ENCODE measurements around the gene SRSF2.
A peak's percentile ranks its signal among the peaks of the same experiment; 100 is the strongest.
"Not testable (repeated sequence)": the region's sequence is repeated elsewhere in the genome, so short reads cannot be mapped to it uniquely, and the experiment has no call there.

Gene SRSF2, protein sequence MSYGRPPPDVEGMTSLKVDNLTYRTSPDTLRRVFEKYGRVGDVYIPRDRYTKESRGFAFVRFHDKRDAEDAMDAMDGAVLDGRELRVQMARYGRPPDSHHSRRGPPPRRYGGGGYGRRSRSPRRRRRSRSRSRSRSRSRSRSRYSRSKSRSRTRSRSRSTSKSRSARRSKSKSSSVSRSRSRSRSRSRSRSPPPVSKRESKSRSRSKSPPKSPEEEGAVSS

DNA sequence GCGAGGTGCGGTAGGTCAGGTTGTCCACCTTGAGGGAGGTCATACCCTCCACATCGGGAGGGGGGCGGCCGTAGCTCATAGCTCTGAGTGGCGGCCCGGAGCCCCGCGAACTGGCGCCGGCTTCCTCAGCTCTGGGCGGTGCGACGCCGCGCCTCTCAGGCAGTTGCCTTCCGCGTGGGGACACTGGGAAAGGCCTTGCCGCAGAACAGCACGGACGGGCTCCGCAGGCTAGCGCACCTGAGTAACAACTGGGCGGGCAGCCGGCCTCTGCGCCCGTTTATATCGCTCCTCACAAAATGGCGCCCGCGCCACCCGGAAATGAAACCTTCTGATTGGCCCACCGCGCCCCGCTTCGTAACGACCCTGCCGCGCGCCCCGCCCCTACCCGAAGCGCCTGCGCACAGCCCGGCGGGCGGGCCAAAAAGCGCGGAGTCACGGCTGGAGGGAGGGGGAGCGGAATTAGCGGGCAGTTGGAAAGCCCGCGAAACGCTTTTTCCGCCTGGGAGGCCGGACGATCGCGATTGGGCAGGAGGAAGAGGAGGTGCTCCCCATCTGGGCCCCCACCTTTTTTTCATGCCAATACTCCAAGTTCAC is at the start of gene SRSF2:
TSS of gene SRSF2 (minus strand) at position 250 of the 594 bp plus-strand sequence. CDS start at position 79, 171 bp downstream.
- DNase-seq, result peak; percentile 97 to 98

DNA sequence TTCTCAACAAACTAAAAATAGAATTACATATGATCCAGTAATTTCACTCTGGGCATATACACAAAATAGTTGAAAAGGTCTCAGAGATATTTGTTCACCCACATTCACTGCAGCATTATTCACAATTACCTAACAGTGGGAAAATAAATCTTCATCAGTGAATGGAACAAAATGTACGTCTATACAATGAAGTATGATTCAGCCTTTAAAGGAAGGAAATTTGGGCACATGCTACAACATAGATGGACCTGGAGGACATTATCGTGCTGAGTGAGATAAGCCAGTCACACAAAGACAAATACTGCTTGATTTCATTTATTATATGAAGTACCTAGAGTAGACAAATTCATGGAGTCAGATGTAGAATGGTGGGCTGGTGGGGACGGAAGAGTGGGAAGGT is 47.8 kb upstream of the SRSF2 start:
- no peak for DNase-seq

DNA sequence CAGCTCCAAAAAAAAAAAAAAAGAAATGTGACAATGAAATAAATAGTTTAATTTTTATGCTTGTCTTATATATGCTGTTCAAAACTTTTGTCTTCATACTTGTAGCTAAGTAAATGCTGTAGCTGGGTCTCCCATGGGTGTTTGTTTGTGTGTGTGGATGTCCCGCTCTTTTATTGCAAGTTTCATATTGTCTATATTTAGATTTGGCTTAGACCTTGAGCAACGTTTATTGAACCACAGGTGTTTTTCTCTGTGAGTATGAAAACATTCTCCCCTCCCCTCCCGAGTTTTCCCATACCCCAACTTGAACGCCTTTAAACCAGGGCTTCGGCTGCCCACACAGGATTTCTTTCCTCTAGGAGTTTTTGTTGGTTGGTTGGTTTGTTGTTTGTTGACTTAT is 46.0 kb upstream of the SRSF2 start:
- no peak for DNase-seq

- no peak for DNase-seq
Measured at GRCh38 chr17:76781056-76781982, 44.2 kb upstream of the SRSF2 start.

GRCh38 chr17:76775021-76775600 is 38.0 kb upstream of the SRSF2 start:
- no peak for DNase-seq

DNA sequence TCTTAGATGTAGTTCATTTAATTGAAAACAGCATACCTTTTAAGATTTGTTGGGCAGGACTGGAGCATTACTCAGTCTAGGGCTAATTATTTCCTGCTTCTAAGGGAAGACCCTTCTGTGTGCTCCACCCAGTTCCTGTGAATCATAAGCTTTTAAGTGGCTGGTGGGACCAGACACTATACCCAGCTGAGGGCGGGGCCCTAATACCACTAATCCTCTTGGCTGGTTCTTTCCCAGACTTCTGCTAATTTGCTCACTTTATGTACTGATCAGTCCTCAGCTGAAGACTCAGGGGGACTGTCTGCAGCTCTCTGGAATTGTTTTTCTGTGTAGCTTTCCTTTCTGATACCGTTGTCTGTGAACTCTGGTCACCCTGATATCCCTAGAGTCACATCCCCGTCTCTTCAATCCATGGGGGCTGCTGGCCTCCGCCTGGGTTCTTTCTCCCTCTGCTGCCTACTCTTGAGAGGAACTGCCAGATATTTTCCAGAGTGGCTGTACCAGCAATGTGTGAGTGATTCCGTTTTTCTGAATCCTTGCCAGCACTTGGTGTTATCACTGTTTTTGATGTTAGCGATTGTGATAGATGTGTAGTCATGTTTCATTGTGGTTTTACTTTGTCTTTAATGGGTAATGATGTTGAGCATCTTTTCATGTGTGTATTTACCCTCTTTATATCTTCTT is 35.9 kb upstream of the SRSF2 start:
- peak; percentile 38 to 61 for DNase-seq

- DNase-seq, result no peak
Measured at GRCh38 chr17:76758570-76758969, 21.4 kb upstream of the SRSF2 start.

DNA sequence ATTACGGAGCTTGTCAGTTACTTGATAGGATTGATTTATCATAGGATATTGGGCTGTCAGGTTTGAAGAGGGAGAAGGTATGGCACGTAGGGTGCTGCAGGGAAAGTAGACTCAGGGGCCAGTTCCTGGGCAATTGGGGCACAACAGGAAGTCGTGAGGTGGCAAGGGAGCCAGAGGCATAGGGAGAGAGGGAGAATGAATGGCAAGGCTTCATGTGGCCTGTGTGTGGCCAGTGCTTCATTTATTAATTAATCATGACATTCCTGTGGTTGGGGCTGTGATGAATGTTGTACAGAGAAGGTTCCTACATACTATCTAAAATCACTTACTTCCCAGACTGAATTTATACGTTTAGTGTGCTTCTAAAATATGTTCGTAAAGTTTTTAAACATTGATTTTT is 20.1 kb upstream of the SRSF2 start:
- no peak for DNase-seq

GRCh38 chr17:76755285-76755684 is 18.2 kb upstream of the SRSF2 start:
- no peak for DNase-seq

- no peak for DNase-seq
Measured at GRCh38 chr17:76753061-76753961, 16.2 kb upstream of the SRSF2 start.

DNA sequence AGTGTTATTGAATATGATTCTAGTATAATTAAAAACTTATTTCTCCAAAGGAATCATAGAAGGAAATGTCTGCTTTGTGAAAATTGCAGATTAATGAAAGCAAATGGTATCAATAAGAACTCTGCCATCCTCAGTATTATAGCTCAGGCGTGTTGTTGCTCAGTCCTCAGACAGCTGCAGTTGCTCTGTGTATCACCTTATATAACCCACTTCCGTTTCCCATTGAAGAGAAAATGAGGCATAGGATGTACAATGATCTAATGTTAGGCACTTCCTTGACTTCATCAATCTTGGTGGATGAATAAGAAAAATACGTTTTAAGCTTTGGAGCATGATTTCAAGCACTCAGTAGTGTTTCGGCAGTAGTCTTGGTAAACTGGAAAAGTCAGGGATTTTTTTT is 14.9 kb upstream of the SRSF2 start:
- no peak for DNase-seq

- DNase-seq, result no peak
Measured at GRCh38 chr17:76751416-76751993, 14.4 kb upstream of the SRSF2 start.

- no peak for DNase-seq
Measured at GRCh38 chr17:76748657-76749056, 11.5 kb upstream of the SRSF2 start.

DNA sequence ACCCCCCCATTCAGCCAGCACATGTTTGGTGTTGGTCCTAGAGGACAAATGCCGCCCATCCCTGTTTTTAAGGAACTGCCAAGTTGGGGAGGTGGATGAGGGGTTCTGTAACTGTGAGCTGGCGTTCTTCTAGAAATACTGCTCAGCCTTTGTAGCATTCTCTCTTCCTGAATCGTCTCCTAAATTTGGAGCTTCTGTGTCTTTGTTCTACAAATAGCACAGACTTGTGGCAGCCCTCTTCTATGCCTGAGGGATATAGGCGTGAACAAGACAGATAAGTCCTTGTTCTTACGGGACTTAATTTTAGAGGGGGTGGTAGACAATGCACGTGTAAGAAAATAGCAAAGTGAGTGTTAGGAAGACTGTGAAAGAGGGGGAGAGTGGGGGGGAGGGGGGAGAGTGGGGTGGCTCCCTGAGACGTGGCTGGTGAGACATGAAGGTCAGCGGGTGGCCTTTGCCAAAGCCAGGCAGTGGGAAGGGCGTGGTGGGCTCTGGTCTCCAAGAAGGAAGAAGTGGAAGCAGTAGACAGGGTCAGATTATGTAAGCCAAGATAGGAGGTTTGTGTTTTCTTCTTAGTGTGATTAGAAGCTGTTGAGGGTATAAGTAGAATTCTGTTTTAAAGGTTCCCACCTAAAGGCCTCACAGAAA is 10.7 kb upstream of the SRSF2 start:
- no peak for DNase-seq

GRCh38 chr17:76745785-76746184 is 8.7 kb upstream of the SRSF2 start:
- not testable (repeated sequence) for DNase-seq

GRCh38 chr17:76744747-76745146 is 7.6 kb upstream of the SRSF2 start:
- no peak for DNase-seq

DNA sequence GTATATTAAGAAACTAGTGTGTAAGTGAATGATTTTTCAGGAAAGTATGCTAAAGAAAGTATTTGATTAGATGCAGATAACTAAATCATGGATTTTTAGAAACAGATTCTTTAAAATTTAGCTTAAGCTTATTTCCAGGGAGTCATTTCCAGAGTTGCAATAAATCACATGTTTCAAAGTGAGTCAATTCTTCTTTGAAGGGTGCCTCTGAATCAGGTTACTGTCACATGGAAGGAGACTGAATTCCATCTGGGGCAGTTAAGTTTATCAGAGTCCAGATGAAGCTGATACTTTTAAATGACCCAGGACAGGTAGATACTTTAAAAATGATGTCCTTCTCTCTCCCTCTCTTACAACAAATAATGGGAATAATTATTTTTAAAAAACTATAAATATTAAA is 5.8 kb upstream of the SRSF2 start:
- DNase-seq, result no peak

GRCh38 chr17:76740329-76741118 is 3.4 kb upstream of the SRSF2 start:
- no peak for DNase-seq

GRCh38 chr17:76739568-76740115 is 2.5 kb upstream of the SRSF2 start:
- DNase-seq, result not testable (repeated sequence)

- no peak for DNase-seq
Measured at GRCh38 chr17:76738468-76738850, 1.3 kb upstream of the SRSF2 start.

Measured in stimulated activated CD4-positive, alpha-beta T cell treated with anti-CD3 and anti-CD28 coated beads, Interleukin-2, amount 100 ng/mL, for 24 hours (primary cell).